IMR-90 (cell line): Measurements from ENCODE around the gene EFCC1. TPM values are rescaled to one million over a fixed set of nuclear protein-coding genes. Genes with fewer than 3 reads are reported as not detected.
A peak's percentile ranks its signal among the peaks of the same experiment; 100 is the strongest.

Experiments
- ATAC-seq: fragments of 200-7000 bp; cut with Tn5 transposase; 2 replicates; pipeline ENCODE4 v1.9.1; 2020; ENCODE audit warnings: low read depth, mild to moderate bottlenecking, moderate library complexity
- BruUV-seq: library from RNA; stranded (reverse); fragments of 400-500 nt; replicated peaks from 2 replicates; lab custom pipeline; 2021; lab: Mats Ljungman, UMichigan
- CTCF ChIA-PET: fragments of 300-600 bp; formaldehyde crosslinking; extraction: SDS; loops from one replicate; lab custom pipeline; 2021; ENCODE audit warnings: antibody characterized with exemption; lab: Yijun Ruan, JAX
- POLR2A ChIA-PET: fragments of 300-600 bp; sonication (Branson Sonifier 250); formaldehyde crosslinking; loops from one replicate; lab custom pipeline; 2022; ENCODE audit warnings: antibody characterized with exemption; ENCODE audit not compliant: unreplicated experiment; lab: Charles Lee
- DNase-seq: peaks from one replicate; pipeline ENCODE4 v3.0.0; 2013
- H2AFZ ChIP-seq: replicated peaks from 2 replicates; pipeline ENCODE3; 2013; ENCODE audit warnings: low read length, mild to moderate bottlenecking; ENCODE audit not compliant: poor library complexity
- H2AK5ac ChIP-seq: 2 replicates; pipeline ENCODE4 v1.6.1; 2013; ENCODE audit warnings: low read depth, low read length, inconsistent platforms
- H2AK9ac ChIP-seq: replicated peaks from 2 replicates; pipeline ENCODE3; 2013; ENCODE audit warnings: mild to moderate bottlenecking, low read depth, low read length, moderate library complexity; ENCODE audit not compliant: poor library complexity
- H2BK120ac ChIP-seq: 2 replicates; pipeline ENCODE4 v1.6.1; 2013; ENCODE audit warnings: low read depth, low read length, inconsistent platforms
- H2BK15ac ChIP-seq: 3 replicates; pipeline ENCODE4 v1.6.1; 2013; ENCODE audit warnings: low read depth, low read length, inconsistent platforms
- H2BK20ac ChIP-seq: 2 replicates; pipeline ENCODE4 v1.6.1; 2013; ENCODE audit warnings: low read depth, mild to moderate bottlenecking, inconsistent platforms, low read length, moderate library complexity
- H2BK5ac ChIP-seq: 2 replicates; pipeline ENCODE4 v1.6.1; 2013; ENCODE audit warnings: mild to moderate bottlenecking, low read depth, low read length, inconsistent platforms; ENCODE audit not compliant: poor library complexity, severe bottlenecking
- H3K14ac ChIP-seq: replicated peaks from 2 replicates; pipeline ENCODE4 v1.6.1; 2013; ENCODE audit warnings: low read depth, low read length, inconsistent platforms
- H3K18ac ChIP-seq: 2 replicates; pipeline ENCODE4 v1.6.1; 2013; ENCODE audit warnings: low read depth, low read length, control low read depth
- H3K23ac ChIP-seq: 2 replicates; pipeline ENCODE4 v1.6.1; 2013; ENCODE audit warnings: low read depth, low read length, inconsistent platforms
- H3K27ac ChIP-seq: 2 replicates; pipeline ENCODE4 v1.5.1; 2013; ENCODE audit warnings: mild to moderate bottlenecking, control low read depth, low read length; ENCODE audit not compliant: insufficient read depth
- H3K27me3 ChIP-seq: 2 replicates; pipeline ENCODE4 v1.6.1; 2013; ENCODE audit warnings: low read length; ENCODE audit not compliant: control insufficient read depth, insufficient read depth
- H3K36me3 ChIP-seq: 2 replicates; pipeline ENCODE4 v1.6.1; 2013; ENCODE audit warnings: low read length, mixed read lengths; ENCODE audit not compliant: control insufficient read depth, insufficient read depth
- H3K4ac ChIP-seq: 2 replicates; pipeline ENCODE4 v1.6.1; 2013; ENCODE audit warnings: low read depth, low read length, inconsistent platforms
- H3K4me1 ChIP-seq: 2 replicates; pipeline ENCODE4 v1.6.1; 2013; ENCODE audit warnings: low read length, mixed read lengths; ENCODE audit not compliant: control insufficient read depth, insufficient read depth
- H3K4me2 ChIP-seq: 2 replicates; pipeline ENCODE4 v1.6.1; 2013; ENCODE audit warnings: low read depth, mild to moderate bottlenecking, control low read depth, low read length, moderate library complexity
- H3K4me3 ChIP-seq: 2 replicates; pipeline ENCODE4 v1.5.1; 2013; ENCODE audit warnings: low read depth, mild to moderate bottlenecking, control low read depth, low read length, moderate library complexity; ENCODE audit not compliant: insufficient read depth
- H3K56ac ChIP-seq: 2 replicates; pipeline ENCODE4 v1.6.1; 2013; ENCODE audit warnings: low read length, inconsistent platforms; ENCODE audit not compliant: insufficient read depth; ENCODE audit errors: extremely low read depth
- H3K79me1 ChIP-seq, 2 experiments: 2 replicates each; pipeline ENCODE4 v1.6.1; 2013; ENCODE audit warnings: low read length in 2 of 2, inconsistent platforms in 1 of 2, low read depth in 1 of 2
- H3K9ac ChIP-seq: 2 replicates; pipeline ENCODE4 v1.6.1; 2013; ENCODE audit warnings: low read depth, low read length, control low read depth
- H3K9me1 ChIP-seq: 2 replicates; pipeline ENCODE4 v1.6.1; 2013; ENCODE audit warnings: low read length, inconsistent platforms; ENCODE audit not compliant: insufficient read depth
- H3K9me3 ChIP-seq: 2 replicates; pipeline ENCODE4 v1.6.1; 2013; ENCODE audit warnings: low read length; ENCODE audit not compliant: control insufficient read depth, insufficient read depth
- H4K20me1 ChIP-seq: 2 replicates; pipeline ENCODE4 v1.6.1; 2013; ENCODE audit warnings: low read length, inconsistent platforms; ENCODE audit not compliant: insufficient read depth
- H4K5ac ChIP-seq: 2 replicates; pipeline ENCODE4 v1.6.1; 2013; ENCODE audit warnings: mild to moderate bottlenecking, low read depth, low read length, control low read depth
- H4K8ac ChIP-seq, 2 experiments: 2 replicates each; pipeline ENCODE4 v1.6.1; 2013; ENCODE audit warnings: low read depth in 2 of 2, low read length in 2 of 2, control low read depth in 1 of 2, inconsistent platforms in 1 of 2
- H4K91ac ChIP-seq: 2 replicates; pipeline ENCODE4 v1.6.1; 2013; ENCODE audit warnings: low read depth, low read length, inconsistent platforms; ENCODE audit not compliant: insufficient read depth
- RFX5 ChIP-seq: IDR thresholded peaks from 2 replicates; pipeline ENCODE4 v1.8.0; 2012; ENCODE audit warnings: low read depth, mild to moderate bottlenecking, low read length, moderate library complexity
- USF2 ChIP-seq: fragments of 150-350 bp; IDR thresholded peaks from 2 replicates; pipeline ENCODE4 v1.6.1; 2017; ENCODE audit warnings: mild to moderate bottlenecking, antibody characterized with exemption, low read length, low read depth
- WGBS, 2 experiments: methylation state at CpG; one replicate each; pipeline versions ENCODE4 v1.1.5 to v1.1.7; 2013; ENCODE audit warnings: missing lambda C conversion rate in 2 of 2; ENCODE audit not compliant: insufficient read length in 1 of 2; ENCODE audit errors: extremely low coverage in 2 of 2; 5-methylcytosine and 5-hydroxymethylcytosine counted together
- dilution Hi-C: fragments of 300-500 bp; cut with HindIII; formaldehyde crosslinking; loops from one replicate; pipeline ENCODE4 v1.14.3; 2018; ENCODE audit warnings: low sequenced_read_pairs; ENCODE audit not compliant: unreplicated experiment
- in situ Hi-C: fragments of 300-500 bp; cut with MboI; formaldehyde crosslinking; loops from 3 replicates; pipeline ENCODE4 v1.14.3; 2019; ENCODE audit warnings: low sequenced_read_pairs, inconsistent platforms, mixed read lengths
- intact Hi-C: fragments of 100-400 bp; cut with micrococcal nuclease; formaldehyde crosslinking; loops from 2 replicates; pipeline ENCODE4 v1.10.0; 2022
- polyA plus RNA-seq, 3 experiments: library from polyadenylated mRNA; depleted of rRNA; stranded (reverse); fragments of >200 nt; gene quantifications; 2 replicates each; pipeline ENCODE4 v1.2.3, GENCODE V29; 2012; ENCODE audit warnings: low replicate concordance in 1 of 3
- total RNA-seq: library from RNA; depleted of rRNA; stranded (reverse); fragments of >200 nt; gene quantifications from 2 replicates; pipeline ENCODE4 v1.2.3, GENCODE V29; 2012

EFCC1 gene
- total and polyA plus RNA-seq, 2 of the 4 experiments (the other 2 are of a cell fraction): not detected

- Histone ChIP-seq H3K4me2 (no peak overlapping the region), H2BK15ac (no peak overlapping the region), H3K4ac (no peak overlapping the region), H3K14ac (no peak overlapping the region), H3K4me3 (no peak overlapping the region), H2BK5ac (no peak overlapping the region), H3K23ac (no peak overlapping the region), H2AK5ac (no peak overlapping the region), H3K56ac (no peak overlapping the region), H3K36me3 (no peaks in the 10 kb centered on the region), H2BK20ac (no peak overlapping the region), H2AFZ (peak overlapping the region; percentile 16), H2AK9ac (no peak overlapping the region), H3K9me1 (no peaks in the 10 kb centered on the region), H2BK120ac (no peak overlapping the region), H3K79me1 (no peaks in the 10 kb centered on the region), H3K9me3 (no peaks in the 10 kb centered on the region), H4K20me1 (no peaks in the 10 kb centered on the region), H3K18ac (no peak overlapping the region), H3K9ac (no peak overlapping the region), H4K91ac (no peak overlapping the region), H3K4me1 (peaks cover 10% of the 10 kb centered on the region; the same call in 1 of the 2 replicates), H3K27me3 (peaks cover 5% of the 10 kb centered on the region; the same call in 1 of the 2 replicates), H3K27ac (no peak overlapping the region), H4K5ac (no peak overlapping the region), H4K8ac (no peak overlapping the region)
- WGBS, 2 experiments: no CpG with 5 or more reads among the region's 3 CpGs
- in situ Hi-C loops: no loop called here
- CTCF ChIA-PET: interaction anchor here (1.0 kb wide), 1 partner anchor 43 kb away, joined by 4 read pairs; no protein-coding TSS in a partner anchor
- BruUV-seq: no TSS peak
- dilution Hi-C loops: no loop called here
- TF ChIP-seq RFX5 (no peak), USF2 (peak; percentile 63)
- ATAC-seq (no peak), DNase-seq (no peak)
- POLR2A ChIA-PET: no interaction called here
- intact Hi-C loops: no loop called here
Measured at GRCh38 chr3:129013491-129013891, 12.4 kb downstream of the EFCC1 start.
